HepG2 (cell line): ENCODE results near the gene ITIH2. TPM values are rescaled to one million over a fixed set of nuclear protein-coding genes. Genes with fewer than 3 reads are reported as not detected.
A peak's percentile ranks its signal among the peaks of the same experiment; 100 is the strongest.

ENCODE experiments used
- AKAP8 ChIP-seq: sonication (generic); formaldehyde crosslinking; IDR thresholded peaks from 2 replicates; pipeline ENCODE4 v1.5.1; 2020; ENCODE audit warnings: mild to moderate bottlenecking, missing genetic modification reagents
- ATF3 ChIP-seq: sonication (generic); formaldehyde crosslinking; IDR thresholded peaks from 2 replicates; pipeline ENCODE4 v1.4.0; 2020; ENCODE audit warnings: missing genetic modification reagents
- ATF6 ChIP-seq: sonication (generic); formaldehyde crosslinking; conservative IDR thresholded peaks from 2 replicates; pipeline ENCODE4 v1.4.0; 2020; ENCODE audit warnings: missing genetic modification reagents
- BCL3 ChIP-seq: sonication (generic); formaldehyde crosslinking; IDR thresholded peaks from 2 replicates; pipeline ENCODE4 v1.5.1; 2020; ENCODE audit warnings: mild to moderate bottlenecking, missing genetic modification reagents, moderate library complexity
- HCFC1 ChIP-seq: fragments of 150-350 bp; IDR thresholded peaks from 2 replicates; pipeline ENCODE4 v1.6.1; 2014; ENCODE audit warnings: low read depth, low read length
- HDAC6 ChIP-seq: fragments of 200-600 bp; sonication (generic); IDR thresholded peaks from 2 replicates; pipeline ENCODE4 v1.7.0; 2017; ENCODE audit warnings: mild to moderate bottlenecking, antibody characterized with exemption, low read length, low read depth
- HOMEZ ChIP-seq: IDR thresholded peaks from 2 replicates; pipeline ENCODE4 v1.6.1; 2016; ENCODE audit warnings: low read depth
- IKZF4 ChIP-seq: sonication (generic); formaldehyde crosslinking; IDR thresholded peaks from 2 replicates; pipeline ENCODE4 v1.5.1; 2020; ENCODE audit warnings: borderline replicate concordance, mild to moderate bottlenecking, low read depth, missing genetic modification reagents; ENCODE audit errors: not compliant biosample characterization
- JUNB ChIP-seq: sonication (generic); formaldehyde crosslinking; IDR thresholded peaks from 2 replicates; pipeline ENCODE4 v1.8.0; 2022; ENCODE audit warnings: missing genetic modification reagents, mild to moderate bottlenecking, borderline replicate concordance
- KLF9 ChIP-seq: IDR thresholded peaks from 2 replicates; pipeline ENCODE4 v1.6.1; 2016; ENCODE audit warnings: low read depth
- MAFG ChIP-seq: sonication (generic); formaldehyde crosslinking; IDR thresholded peaks from 2 replicates; pipeline ENCODE4 v1.5.1; 2020; ENCODE audit warnings: mild to moderate bottlenecking, missing genetic modification reagents
- MBNL3 ChIP-seq: fragments of 250-450 bp; sonication (Bioruptor Pico); conservative IDR thresholded peaks from 2 replicates; pipeline ENCODE4 v1.8.0; 2022; ENCODE audit warnings: mild to moderate bottlenecking, inconsistent platforms
- MXI1 ChIP-seq: IDR thresholded peaks from 3 replicates; pipeline ENCODE4 v1.6.1; 2012; ENCODE audit warnings: low read depth, low read length, inconsistent platforms, borderline replicate concordance
- PBX2 ChIP-seq: IDR thresholded peaks from 2 replicates; pipeline ENCODE4 v1.6.1; 2016; ENCODE audit warnings: control low read depth
- RAD51 ChIP-seq: fragments of 450-650 bp; IDR thresholded peaks from 2 replicates; pipeline ENCODE4 v1.6.1; 2016; ENCODE audit warnings: borderline replicate concordance
- SETDB1 ChIP-seq: sonication (generic); formaldehyde crosslinking; IDR thresholded peaks from 2 replicates; pipeline ENCODE4 v1.5.1; 2020; ENCODE audit warnings: missing genetic modification reagents, mild to moderate bottlenecking, borderline replicate concordance
- STAT5B ChIP-seq: sonication (generic); formaldehyde crosslinking; IDR thresholded peaks from 2 replicates; pipeline ENCODE4 v1.4.0; 2020; ENCODE audit warnings: missing genetic modification reagents
- THYN1 ChIP-seq: sonication (generic); formaldehyde crosslinking; IDR thresholded peaks from 2 replicates; pipeline ENCODE4 v1.8.1; 2023; ENCODE audit warnings: low read depth, mild to moderate bottlenecking, moderate library complexity, missing genetic modification reagents, borderline replicate concordance
- XBP1 ChIP-seq: sonication (generic); formaldehyde crosslinking; IDR thresholded peaks from 2 replicates; pipeline ENCODE4 v1.5.0; 2020; ENCODE audit warnings: missing genetic modification reagents
- ZBTB8A ChIP-seq: sonication (generic); formaldehyde crosslinking; IDR thresholded peaks from 2 replicates; pipeline ENCODE4 v1.4.0; 2020; ENCODE audit warnings: mild to moderate bottlenecking, low read depth, missing genetic modification reagents, borderline replicate concordance
- ZNF496 ChIP-seq: sonication (generic); formaldehyde crosslinking; IDR thresholded peaks from 2 replicates; pipeline ENCODE4 v1.8.1; 2023; ENCODE audit warnings: mild to moderate bottlenecking, moderate library complexity, missing genetic modification reagents; ENCODE audit not compliant: insufficient replicate concordance
- ZNF576 ChIP-seq: sonication (generic); formaldehyde crosslinking; IDR thresholded peaks from 2 replicates; pipeline ENCODE4 v1.4.0; 2020; ENCODE audit warnings: mild to moderate bottlenecking, missing genetic modification reagents
- polyA plus RNA-seq, 8 experiments: library from polyadenylated mRNA; depleted of rRNA in 3 of 8; stranded (reverse) in 7 of 8; unstranded in 1 of 8; fragments of >200 nt; fragmentation: Illumina TruSeq in 4 of 8; extraction: Trizol in 4 of 8; gene quantifications; 2 replicates each; pipeline versions ENCODE4 v1.2.1 to v1.2.3, GENCODE V29; 2011 to 2016; ENCODE audit warnings: low read depth in 4 of 8, missing spikeins in 1 of 8, mixed read lengths in 1 of 8; ENCODE audit not compliant: insufficient read depth in 1 of 8
- total RNA-seq, 5 experiments: library from RNA; depleted of rRNA; stranded (reverse); fragments of >200 nt; fragmentation: Illumina TruSeq; extraction: Trizol; gene quantifications; 2 replicates each; pipeline ENCODE4 v1.2.3, GENCODE V29; 2016; ENCODE audit warnings: low read depth in 1 of 5

Gene ITIH2
- total and polyA plus RNA-seq, 2 of the 13 experiments (the other 11 are each of a cell fraction or from before 2014, with no cell fraction given) = 1,197 to 1,427 TPM

GRCh38 chr10:7787857-7788638 is 84.9 kb downstream of the ITIH2 start, which contains the start of the genes ATP5F1C and KIN (continued):
- TF ChIP-seq KLF9 (CRISPR knock-in tag) (peak; percentile 50; the same call in 1 of the 2 replicates), ATF6 (no peak; the same call in 1 of the 2 replicates), RAD51 (no peak), ZNF576 (CRISPR knock-in tag) (peak; percentile 68; the same call in 1 of the 2 replicates), MXI1 (peak; percentile 12; the same call in 1 of the 3 replicates), HOMEZ (CRISPR knock-in tag) (peak; percentile 37; the same call in 1 of the 2 replicates), MAFG (CRISPR knock-in tag) (no peak), STAT5B (CRISPR knock-in tag) (no peak), AKAP8 (CRISPR knock-in tag) (peak; percentile 34; the same call in 1 of the 2 replicates), HDAC6 (no peak), ZBTB8A (no peak; the same call in 1 of the 2 replicates), IKZF4 (CRISPR knock-in tag) (peak; percentile 16), THYN1 (no peak), JUNB (CRISPR knock-in tag) (no peak), SETDB1 (CRISPR knock-in tag) (no peak), ZNF496 (CRISPR knock-in tag) (no peak), XBP1 (CRISPR knock-in tag) (no peak), ATF3 (CRISPR knock-in tag) (0 out of 2 replicates have a peak, but pooled peaks have one; percentile 22), HCFC1 (no peak; the same call in 1 of the 2 replicates), PBX2 (CRISPR knock-in tag) (no peak), BCL3 (CRISPR knock-in tag) (0 out of 2 replicates have a peak, but pooled peaks have one; percentile 76), MBNL3 (CRISPR knock-in tag) (no peak)
